Hindlimb muscle (tissue), 1 donor: Measurements from ENCODE around the gene ARMH4. TPM values are rescaled to one million over a fixed set of nuclear protein-coding genes. Genes with fewer than 3 reads are reported as not detected.

ENCODE experiments used
- DNase-seq: peaks from one replicate; pipeline ENCODE4 v3.0.0-alpha.2; 2013
- polyA plus RNA-seq: library from polyadenylated mRNA; unstranded; fragments of 120-200 nt; gene quantifications from one replicate; pipeline ENCODE4 v1.2.1, GENCODE V29; 2013; ENCODE audit not compliant: insufficient read length

The ARMH4 gene
- 5.1 TPM for polyA plus RNA-seq

- peak; percentile 83 for DNase-seq
These were observed at the start of gene ARMH4 for GRCh38 chr14:58152014-58152857. TSS of gene ARMH4 (minus strand) at chr14:58152213. CDS start at chr14:58139358, 12,855 bp downstream.

GRCh38 chr14:58200846-58201245, 48.8 kb upstream of the ARMH4 start:
- no peak for DNase-seq

DNA sequence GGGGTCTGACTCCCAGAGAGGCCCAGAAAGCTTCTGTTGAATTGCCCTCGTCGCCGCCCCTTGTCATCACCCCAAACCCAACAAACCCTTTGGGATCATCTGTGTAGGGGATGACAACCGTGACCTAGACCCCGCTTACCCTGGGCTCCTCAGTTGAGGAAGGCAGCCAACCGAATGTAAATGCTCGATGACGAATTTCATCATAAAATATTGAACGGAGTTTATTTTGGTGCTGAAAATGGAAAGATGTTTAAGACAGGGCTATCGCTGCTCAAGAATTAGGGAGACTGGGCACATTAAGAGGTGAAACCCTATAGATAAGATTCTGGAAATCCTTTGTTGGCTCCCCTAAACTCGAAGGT, 48.4 kb upstream of the ARMH4 start:
- no peak for DNase-seq

DNA sequence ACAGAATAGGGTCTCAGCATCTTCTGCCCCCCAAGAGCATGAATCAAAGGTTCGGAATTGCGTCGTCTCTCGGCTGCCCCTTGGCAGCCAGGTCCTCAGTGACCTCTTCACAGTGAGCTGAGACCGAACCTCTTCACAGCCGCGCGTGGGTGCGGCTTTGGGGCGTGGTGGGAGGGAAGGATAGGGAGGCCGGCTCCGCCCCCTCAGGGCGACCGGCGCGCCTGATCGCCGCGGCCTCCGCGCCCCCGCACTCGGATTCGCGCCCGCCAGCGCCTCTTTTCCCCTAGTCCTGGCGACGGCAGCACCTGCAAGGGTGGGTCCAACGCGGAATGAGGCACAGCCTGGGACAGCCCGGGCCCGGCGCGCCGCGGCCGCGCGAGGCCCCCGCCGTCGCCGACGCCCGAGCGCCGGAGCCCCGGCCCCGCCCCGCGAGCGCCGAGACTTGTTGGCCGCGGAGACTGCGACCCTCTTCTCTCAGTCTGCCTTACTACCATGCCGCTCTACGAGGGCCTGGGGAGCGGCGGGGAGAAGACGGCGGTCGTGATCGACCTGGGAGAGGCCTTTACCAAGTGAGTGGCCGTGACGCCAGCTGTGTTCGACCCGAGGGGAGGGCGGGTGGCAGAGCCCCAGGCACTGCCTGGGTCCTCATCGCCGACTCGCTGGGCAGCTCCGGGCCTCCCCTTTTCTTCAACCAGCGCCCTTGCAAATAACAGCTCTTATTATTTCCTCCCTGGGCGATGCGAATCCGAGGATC, 47.9 kb upstream of the ARMH4 start, which contains the start of gene ACTR10:
TSS of gene ACTR10 (plus strand) at position 424 of the 754 bp plus-strand sequence. CDS start at position 493, 69 bp downstream.
- DNase-seq, result peak; percentile 91

DNA sequence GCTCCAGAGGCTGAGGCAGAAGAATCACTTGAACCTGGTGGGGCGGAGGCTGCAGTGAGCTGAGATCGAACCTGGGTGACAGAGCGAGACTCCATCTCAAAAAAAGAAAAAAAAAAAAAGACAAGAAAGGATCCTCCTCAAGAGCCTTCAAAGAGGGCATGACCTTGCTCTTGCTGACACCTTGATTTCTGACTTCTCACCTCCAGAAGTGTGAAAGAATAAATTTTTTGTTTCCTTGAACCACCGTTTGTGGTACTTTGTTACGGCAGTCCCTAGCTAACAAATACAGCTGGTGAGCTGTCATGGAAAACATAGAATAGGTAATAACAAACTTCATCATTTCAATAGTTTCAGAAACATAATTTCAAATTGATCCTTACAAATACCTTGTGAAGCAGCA, 46.1 kb upstream of the ARMH4 start:
- no peak for DNase-seq

GRCh38 chr14:58196198-58196597, 44.2 kb upstream of the ARMH4 start:
- no peak for DNase-seq

- DNase-seq, result no peak
These were observed 41.5 kb upstream of the ARMH4 start for GRCh38 chr14:58193542-58193941.

GRCh38 chr14:58191763-58192601, 40.0 kb upstream of the ARMH4 start:
- DNase-seq, result no peak

GRCh38 chr14:58189176-58189575, 37.2 kb upstream of the ARMH4 start:
- DNase-seq, result no peak

- DNase-seq, result no peak
These were observed 25.1 kb upstream of the ARMH4 start for GRCh38 chr14:58177125-58177524.

DNA sequence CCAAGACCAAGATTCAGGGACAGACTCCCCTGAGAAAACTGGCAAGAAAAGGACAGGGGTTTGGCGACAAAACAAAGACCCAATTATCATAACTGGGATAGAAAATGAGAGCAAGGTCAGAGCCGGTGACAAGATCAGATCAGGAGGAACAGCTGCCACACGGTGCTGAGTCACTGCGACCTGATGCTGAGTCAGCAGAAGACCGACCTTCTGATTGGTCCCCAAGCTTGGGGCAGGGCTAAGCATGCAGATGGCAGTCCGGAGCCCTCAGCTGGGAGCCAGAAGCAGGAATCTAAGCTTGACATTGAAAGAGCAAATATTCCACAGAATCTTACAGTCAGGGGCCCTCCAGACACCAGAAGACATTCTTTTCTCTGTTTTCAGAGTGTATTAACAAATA, 19.1 kb upstream of the ARMH4 start:
- DNase-seq, result peak; percentile 31

- no peak for DNase-seq
These were observed 15.9 kb upstream of the ARMH4 start for GRCh38 chr14:58167891-58168290.

DNA sequence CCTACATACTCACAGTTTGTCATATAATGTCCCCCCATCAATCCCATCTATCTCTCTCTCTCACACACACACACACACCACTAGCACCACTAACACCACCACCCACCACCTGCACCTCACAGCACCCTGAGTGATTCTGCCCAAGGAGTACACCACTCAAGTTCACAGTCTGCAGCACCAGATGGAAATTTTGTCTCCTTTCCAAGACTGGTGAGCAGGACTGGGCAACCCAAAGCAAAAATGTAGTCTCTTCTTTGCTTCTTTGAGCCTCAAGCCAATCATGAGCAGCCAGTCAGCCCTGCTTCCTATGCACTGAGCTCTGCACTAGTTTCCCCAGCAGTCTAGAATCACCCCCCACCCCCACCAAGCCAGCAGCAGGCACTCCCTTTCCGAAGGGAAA, 15.0 kb upstream of the ARMH4 start:
- DNase-seq, result no peak

DNA sequence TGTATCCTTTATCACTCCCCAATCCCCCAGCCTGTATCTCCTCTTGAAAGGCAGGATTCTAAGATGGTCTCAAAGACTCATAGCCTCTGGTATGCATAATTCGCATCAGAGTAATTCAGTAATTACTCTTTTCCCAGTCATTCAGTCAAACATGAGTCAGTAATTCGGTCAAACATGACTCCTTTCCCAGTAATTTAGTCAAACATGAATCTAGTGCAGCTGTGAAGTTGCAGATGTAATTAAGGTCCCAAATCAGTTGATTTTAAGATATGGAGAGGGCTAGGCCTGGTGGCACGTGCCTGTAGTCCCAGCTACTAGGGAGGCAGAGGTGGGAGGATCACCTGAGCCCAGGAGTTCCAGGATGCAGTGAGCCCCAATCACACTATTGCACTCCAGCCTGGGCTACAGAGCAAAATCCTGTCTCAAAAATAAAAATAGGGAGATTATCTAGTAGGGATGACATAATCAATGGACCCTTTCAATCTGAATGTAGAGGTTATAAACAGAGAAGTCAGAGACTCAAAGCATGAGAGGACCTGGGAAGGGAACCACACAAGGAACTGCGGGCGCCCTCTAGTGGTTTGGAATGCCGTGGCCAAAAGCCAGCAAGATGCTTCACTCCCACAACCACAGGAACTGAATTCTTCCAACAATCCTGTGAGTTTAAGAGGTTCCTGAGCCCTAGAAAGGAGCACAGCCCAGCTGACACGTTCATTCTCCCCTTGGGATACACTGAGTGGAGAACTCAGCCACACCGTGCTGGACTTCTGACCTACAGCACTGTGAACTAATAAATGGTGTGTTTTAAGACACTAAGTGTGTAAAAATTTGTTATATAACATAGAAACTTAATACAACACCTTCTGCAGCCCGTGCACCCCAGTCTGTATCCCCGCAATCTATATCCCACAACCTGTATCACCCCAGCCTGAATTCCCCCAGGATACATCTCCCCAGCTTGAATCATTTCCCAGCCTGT, 14.3 kb upstream of the ARMH4 start:
- DNase-seq, result peak; percentile 79

- DNase-seq, result no peak
These were observed 8.5 kb upstream of the ARMH4 start for GRCh38 chr14:58160561-58160960.

DNA sequence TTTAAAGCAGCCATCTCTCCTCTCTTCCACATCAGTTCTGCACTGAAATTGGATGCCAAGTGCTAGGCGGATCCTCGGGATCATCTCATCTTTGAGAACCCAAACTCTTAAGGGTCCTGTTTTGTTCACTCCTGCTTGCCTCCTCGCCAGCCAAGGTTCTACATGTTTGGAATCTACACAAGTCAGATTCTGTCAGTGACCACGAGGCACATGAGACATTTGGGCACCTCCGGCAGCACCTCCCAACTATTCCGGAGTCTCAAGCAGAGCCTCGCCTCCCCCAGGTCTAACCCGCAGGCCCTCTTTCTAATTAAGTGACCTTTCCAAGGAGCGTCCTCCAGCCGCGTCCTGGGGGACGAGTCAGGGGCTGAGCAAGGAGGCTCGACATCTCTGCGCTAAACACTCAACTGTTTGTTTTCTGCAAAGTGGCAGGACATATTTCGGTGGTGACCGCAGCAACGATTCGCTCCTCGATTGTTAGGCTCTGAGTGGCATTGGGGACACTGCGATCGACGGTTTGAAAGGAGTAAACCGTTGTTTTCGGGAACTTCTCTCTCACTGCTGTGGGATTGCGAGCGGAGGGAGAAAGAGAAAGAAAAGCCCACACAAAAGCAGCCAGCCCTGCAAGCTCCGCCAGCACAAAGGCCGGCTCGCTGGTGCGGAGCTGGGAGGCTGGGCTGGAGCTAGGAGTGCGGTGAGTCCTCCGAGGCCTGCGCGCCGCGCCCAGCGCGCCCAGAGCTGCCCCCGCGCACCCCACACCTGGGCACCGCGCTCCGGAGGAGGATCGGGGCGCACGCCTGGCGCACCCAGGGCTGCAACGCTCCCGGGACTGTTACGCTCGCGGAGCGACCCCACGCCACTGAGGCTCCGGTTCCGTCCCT, 640 bp downstream of the ARMH4 start:
- peak; percentile 51 for DNase-seq

- DNase-seq, result no peak
These were observed 1.7 kb downstream of the ARMH4 start for GRCh38 chr14:58150243-58150805.

GRCh38 chr14:58149196-58149595, 2.8 kb downstream of the ARMH4 start:
- DNase-seq, result no peak

DNA sequence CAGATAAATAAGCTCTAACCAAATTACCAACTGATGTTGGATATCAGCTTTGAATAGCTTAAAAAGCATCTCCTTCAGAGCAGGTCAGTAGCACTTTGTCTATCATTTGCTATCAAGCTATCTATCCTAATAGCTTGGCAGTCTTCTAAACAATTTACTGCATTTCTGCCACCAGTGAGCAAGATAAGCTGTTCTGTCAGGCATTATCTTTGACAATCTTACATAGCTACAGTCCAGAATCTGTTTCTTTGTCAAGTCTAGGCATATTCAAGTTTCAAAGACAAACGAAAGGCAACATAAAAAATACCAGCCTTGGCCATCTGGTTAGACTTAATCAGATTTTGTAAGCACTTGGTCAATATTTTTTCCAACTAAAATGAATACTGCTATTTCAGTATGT, 5.6 kb downstream of the ARMH4 start:
- DNase-seq, result no peak

DNA sequence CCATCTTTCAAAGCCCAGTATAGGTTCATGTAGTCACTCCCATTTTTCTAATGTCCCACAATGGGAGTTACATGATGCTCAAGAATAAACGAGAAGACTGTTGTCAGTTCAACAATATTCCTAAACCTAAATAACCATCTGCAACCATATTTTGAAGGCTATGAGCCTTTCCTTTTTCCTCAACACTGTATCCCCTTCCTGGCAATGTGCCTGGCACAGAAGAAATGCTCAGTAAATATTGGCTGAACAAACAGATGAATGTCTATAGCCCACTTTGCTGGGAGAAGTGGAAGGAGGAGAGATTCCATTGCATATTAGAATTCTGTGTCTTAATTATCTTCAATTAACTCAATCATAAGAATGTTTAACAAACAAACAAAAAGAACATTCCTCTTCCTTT, 6.1 kb downstream of the ARMH4 start:
- DNase-seq, result no peak
